ENCODE results near the gene APH1B. TPM values are rescaled to one million over a fixed set of nuclear protein-coding genes. Genes with fewer than 3 reads are reported as not detected.
"Not testable (repeated sequence)": the region's sequence is repeated elsewhere in the genome, so short reads cannot be mapped to it uniquely, and the experiment has no call there.

The APH1B gene
- total RNA-seq, 1 donor from 2014 or later = 12.1 TPM

GRCh38 chr15:63319065-63319464 is 41.7 kb downstream of the APH1B start:
- DNase-seq (ENCODE audit: low read depth) = no peak
- Histone ChIP-seq H3K36me3 (ENCODE audit: control insufficient read depth, insufficient read depth, low read length) (no peaks in the 10 kb centered on the region), H3K27me3 (ENCODE audit: control insufficient read depth, insufficient read depth, low read length) (no peaks in the 10 kb centered on the region), H3K4me3 (ENCODE audit: low read depth, low read length) (no peak overlapping the region)
- TF ChIP-seq, protein P1, sequence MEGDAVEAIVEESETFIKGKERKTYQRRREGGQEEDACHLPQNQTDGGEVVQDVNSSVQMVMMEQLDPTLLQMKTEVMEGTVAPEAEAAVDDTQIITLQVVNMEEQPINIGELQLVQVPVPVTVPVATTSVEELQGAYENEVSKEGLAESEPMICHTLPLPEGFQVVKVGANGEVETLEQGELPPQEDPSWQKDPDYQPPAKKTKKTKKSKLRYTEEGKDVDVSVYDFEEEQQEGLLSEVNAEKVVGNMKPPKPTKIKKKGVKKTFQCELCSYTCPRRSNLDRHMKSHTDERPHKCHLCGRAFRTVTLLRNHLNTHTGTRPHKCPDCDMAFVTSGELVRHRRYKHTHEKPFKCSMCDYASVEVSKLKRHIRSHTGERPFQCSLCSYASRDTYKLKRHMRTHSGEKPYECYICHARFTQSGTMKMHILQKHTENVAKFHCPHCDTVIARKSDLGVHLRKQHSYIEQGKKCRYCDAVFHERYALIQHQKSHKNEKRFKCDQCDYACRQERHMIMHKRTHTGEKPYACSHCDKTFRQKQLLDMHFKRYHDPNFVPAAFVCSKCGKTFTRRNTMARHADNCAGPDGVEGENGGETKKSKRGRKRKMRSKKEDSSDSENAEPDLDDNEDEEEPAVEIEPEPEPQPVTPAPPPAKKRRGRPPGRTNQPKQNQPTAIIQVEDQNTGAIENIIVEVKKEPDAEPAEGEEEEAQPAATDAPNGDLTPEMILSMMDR (IDR thresholded peaks at IDR 0.05; ENCODE audit: insufficient read depth, low read length, poor library complexity, severe bottlenecking) = no peak

GRCh38 chr15:63320446-63320845 is 43.0 kb downstream of the APH1B start:
- H3K4me3 ChIP-seq (ENCODE audit: low read depth, low read length); H3K36me3 ChIP-seq (ENCODE audit: control insufficient read depth, insufficient read depth, low read length); H3K27me3 ChIP-seq (ENCODE audit: control insufficient read depth, insufficient read depth, low read length); DNase-seq (ENCODE audit: low read depth): not testable (repeated sequence)

- not testable (repeated sequence) for H3K36me3 ChIP-seq (ENCODE audit: control insufficient read depth, insufficient read depth, low read length); H3K27me3 ChIP-seq (ENCODE audit: control insufficient read depth, insufficient read depth, low read length); DNase-seq (ENCODE audit: low read depth); H3K4me3 ChIP-seq (ENCODE audit: low read depth, low read length)
Observed at GRCh38 chr15:63320981-63321380, 43.6 kb downstream of the APH1B start.

DNA sequence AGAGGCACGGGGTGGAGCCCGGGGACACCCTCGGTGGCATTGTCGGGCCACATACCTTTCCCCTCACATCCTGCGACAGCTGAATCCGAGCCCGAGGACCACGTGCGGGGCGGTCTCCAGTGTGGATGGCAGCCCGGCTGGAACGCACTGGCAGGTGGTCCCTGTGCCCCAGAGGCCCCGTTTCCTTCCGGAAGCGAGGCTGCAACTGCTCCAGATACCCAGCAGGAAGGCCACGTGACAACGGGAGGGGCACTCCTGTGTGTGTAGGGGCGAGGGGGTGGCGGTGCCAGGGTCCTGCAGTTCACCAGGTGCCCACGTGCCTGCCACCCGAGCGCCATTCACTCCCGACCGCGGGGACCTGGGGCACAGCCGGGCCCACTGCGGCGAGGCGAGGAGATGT is 44.1 kb downstream of the APH1B start:
- H3K27me3 ChIP-seq (ENCODE audit: control insufficient read depth, insufficient read depth, low read length) = no peaks in the 10 kb centered on the region
- no peak overlapping the region for H3K4me3 ChIP-seq (ENCODE audit: low read depth, low read length)
- TF ChIP-seq, protein P1 (IDR thresholded peaks at IDR 0.05; ENCODE audit: insufficient read depth, low read length, poor library complexity, severe bottlenecking) = no peak
- no peak for DNase-seq (ENCODE audit: low read depth)
- no peaks in the 10 kb centered on the region for H3K36me3 ChIP-seq (ENCODE audit: control insufficient read depth, insufficient read depth, low read length)

- DNase-seq (ENCODE audit: low read depth) = no peak
- no peaks in the 10 kb centered on the region for H3K27me3 ChIP-seq (ENCODE audit: control insufficient read depth, insufficient read depth, low read length)
- no peaks in the 10 kb centered on the region for H3K36me3 ChIP-seq (ENCODE audit: control insufficient read depth, insufficient read depth, low read length)
- TF ChIP-seq, protein P1 (IDR thresholded peaks at IDR 0.05; ENCODE audit: insufficient read depth, low read length, poor library complexity, severe bottlenecking) = no peak
- H3K4me3 ChIP-seq (ENCODE audit: low read depth, low read length) = no peak overlapping the region
Observed at GRCh38 chr15:63322541-63322940, 45.1 kb downstream of the APH1B start.

- TF ChIP-seq, protein P1 (IDR thresholded peaks at IDR 0.05; ENCODE audit: insufficient read depth, low read length, poor library complexity, severe bottlenecking) = no peak
- DNase-seq (ENCODE audit: low read depth) = no peak
- H3K27me3 ChIP-seq (ENCODE audit: control insufficient read depth, insufficient read depth, low read length) = no peaks in the 10 kb centered on the region
- no peaks in the 10 kb centered on the region for H3K36me3 ChIP-seq (ENCODE audit: control insufficient read depth, insufficient read depth, low read length)
- H3K4me3 ChIP-seq (ENCODE audit: low read depth, low read length) = no peak overlapping the region
Observed at GRCh38 chr15:63323798-63324563, 46.6 kb downstream of the APH1B start.

DNA sequence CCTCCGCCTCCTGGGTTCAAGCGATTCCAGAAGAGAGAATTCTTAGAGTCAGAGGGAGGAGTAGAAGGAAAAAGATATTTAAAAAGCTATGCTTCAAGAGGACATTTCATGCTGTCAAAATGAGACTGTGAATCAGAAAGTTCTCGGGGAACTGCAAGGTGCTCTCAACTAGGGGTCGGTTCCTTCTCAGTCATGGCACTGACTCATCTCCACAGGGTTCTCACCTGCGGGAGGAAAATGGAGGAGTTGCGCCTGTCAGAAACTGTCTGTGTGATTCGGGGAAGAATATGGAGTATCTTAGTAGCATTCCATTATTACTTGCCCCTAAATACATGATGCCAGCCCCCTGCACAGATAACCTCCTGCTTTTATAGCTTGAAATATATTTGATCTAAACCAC is 47.4 kb downstream of the APH1B start:
- Histone ChIP-seq H3K27me3 (ENCODE audit: control insufficient read depth, insufficient read depth, low read length) (no peaks in the 10 kb centered on the region), H3K4me3 (ENCODE audit: low read depth, low read length) (no peak overlapping the region), H3K36me3 (ENCODE audit: control insufficient read depth, insufficient read depth, low read length) (no peaks in the 10 kb centered on the region)
- TF ChIP-seq, protein P1 (IDR thresholded peaks at IDR 0.05; ENCODE audit: insufficient read depth, low read length, poor library complexity, severe bottlenecking) = no peak
- no peak for DNase-seq (ENCODE audit: low read depth)

Data from kidney epithelial cell (primary cell).